HG03469 (cell line): ENCODE data around the gene RDH13.
"Not testable (repeated sequence)": the region's sequence is repeated elsewhere in the genome, so short reads cannot be mapped to it uniquely, and the experiment has no call there.

Experiments used
- ATAC-seq: cut with Tn5 transposase; IDR thresholded peaks from one replicate; pipeline ENCODE4 v1.9.1; 2021; ENCODE audit warnings: mild to moderate bottlenecking, moderate library complexity, moderate number of reproducible peaks; ENCODE audit not compliant: unreplicated experiment

The RDH13 gene

GRCh38 chr19:55048446-55048845 lies 14.5 kb downstream of the RDH13 start:
- no peak for ATAC-seq

- no peak for ATAC-seq
Observed at GRCh38 chr19:55047951-55048350, 15.0 kb downstream of the RDH13 start.

GRCh38 chr19:55046975-55047622 lies 15.8 kb downstream of the RDH13 start:
- no peak for ATAC-seq

DNA sequence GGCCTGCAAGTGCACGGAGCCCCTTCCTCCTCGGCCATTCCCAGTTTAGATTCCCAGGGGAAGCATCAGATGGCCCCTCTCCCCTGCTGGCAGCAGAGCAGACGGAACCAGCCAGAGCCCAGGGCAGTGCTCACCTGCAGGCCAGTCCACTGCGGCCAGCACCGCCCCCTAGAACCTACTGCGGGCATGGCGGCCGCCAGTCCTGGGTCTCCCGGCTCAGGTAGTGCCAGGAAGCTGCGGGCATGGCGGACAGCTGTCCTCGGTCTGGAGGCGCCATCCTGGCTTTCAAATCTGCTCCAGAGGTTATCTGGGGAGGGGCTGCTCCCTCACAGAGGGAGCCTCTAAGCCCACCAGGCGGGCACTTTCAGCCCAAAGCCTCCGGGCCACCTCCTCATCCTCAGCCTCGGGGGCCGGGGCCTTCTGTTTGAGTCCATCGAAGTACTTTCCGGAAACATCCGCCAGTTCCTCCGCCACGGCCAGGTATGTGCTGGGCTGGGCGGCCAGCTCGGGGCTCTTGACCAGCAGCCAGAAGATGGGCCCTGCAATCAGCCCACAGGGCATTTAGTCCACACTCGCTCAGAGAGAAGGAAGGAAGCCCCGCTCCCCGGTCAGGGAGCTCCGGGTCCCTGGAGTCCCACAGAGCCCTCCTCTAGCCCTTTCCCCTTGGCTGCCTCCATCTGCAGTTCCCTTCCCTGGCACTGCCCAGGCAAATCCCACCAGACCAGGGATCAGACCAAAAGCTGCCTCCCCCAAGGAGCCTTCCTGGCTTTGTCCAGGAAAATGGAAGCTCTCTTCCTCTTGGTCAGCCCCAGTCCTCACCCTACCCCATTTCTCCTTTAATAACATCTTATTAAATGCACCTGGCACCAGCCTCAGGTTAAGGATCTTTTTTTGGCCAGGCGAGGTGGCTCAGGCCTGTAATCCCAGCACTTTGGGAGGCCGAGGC lies 17.9 kb downstream of the RDH13 start:
- ATAC-seq: no peak

- no peak for ATAC-seq
Observed at GRCh38 chr19:55044286-55044685, 18.7 kb downstream of the RDH13 start.

GRCh38 chr19:55042688-55043087 lies 20.3 kb downstream of the RDH13 start:
- no peak for ATAC-seq

DNA sequence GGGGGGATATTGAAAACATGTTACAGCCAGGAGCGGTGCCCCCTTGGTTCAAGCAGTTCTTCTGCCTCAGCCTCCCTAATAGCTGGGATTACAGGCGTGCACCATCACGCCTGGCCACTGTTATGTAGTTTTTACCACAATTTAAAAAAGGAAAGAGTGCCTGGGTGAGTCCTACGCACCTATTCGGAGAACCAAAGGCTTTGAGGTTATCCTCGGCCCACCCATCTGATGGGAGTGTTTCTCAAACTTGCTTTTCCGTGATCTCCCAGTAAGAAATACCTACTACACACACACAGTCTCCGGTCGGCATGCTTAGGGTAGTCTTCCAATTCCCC lies 20.6 kb downstream of the RDH13 start:
- no peak for ATAC-seq

DNA sequence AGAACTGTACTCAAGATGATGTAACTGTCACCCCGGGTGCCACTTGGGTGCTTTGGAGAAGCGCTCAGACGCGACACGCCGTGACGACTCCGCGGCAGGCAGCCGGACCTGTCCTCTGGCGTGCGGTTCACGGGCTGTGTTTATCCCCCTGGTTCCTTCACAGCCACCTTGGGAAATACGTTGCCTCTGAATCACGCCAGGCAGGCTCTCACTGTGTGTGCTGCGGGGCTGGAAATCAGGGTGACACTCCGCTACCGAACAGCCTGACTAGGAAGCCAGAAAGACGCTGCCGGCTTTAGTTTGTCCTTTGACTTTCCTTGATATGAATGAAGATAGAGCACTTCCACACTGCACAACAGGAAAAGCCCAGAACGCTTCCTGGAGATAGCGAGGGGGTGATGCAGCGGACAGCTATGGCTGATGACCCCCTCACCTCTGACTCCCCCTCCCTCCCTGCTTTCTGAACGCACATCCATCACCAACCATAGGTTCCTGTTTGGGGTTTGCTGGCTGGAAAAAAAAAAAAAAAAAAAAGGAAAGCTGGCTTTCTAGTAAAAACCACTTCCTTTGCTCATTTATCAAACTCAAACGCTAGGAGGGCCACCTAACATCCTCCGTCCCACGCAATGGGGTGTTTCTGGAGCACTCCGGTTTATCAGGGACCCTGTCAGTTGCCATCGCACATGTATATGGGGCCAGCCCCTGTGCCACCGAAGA lies 21.2 kb downstream of the RDH13 start:
- ATAC-seq: no peak

- ATAC-seq: no peak
Observed at GRCh38 chr19:55041244-55041626, 21.7 kb downstream of the RDH13 start.

GRCh38 chr19:55040654-55041053 lies 22.3 kb downstream of the RDH13 start:
- not testable (repeated sequence) for ATAC-seq

DNA sequence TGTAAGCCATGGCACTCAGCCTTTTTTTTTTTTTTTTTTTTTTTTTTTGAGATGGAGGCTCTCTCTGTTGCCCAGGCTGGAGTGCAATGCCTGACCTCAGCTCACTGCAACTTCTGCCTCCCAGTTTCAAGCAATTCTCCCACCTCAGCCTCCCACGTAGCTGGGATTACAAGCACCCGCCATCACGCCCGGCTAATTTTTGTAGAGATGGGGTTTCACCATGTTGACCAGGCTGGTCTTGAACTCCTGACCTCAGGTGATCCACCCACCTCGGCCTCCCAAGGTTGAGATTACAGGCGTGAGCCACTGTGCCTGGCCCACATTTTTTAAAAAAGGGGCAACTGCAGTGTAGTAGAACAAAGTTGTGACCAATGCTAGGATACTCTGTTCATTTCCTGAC lies 25.3 kb downstream of the RDH13 start:
- ATAC-seq: not testable (repeated sequence)

GRCh38 chr19:55036058-55036457 lies 26.9 kb downstream of the RDH13 start:
- no peak for ATAC-seq

DNA sequence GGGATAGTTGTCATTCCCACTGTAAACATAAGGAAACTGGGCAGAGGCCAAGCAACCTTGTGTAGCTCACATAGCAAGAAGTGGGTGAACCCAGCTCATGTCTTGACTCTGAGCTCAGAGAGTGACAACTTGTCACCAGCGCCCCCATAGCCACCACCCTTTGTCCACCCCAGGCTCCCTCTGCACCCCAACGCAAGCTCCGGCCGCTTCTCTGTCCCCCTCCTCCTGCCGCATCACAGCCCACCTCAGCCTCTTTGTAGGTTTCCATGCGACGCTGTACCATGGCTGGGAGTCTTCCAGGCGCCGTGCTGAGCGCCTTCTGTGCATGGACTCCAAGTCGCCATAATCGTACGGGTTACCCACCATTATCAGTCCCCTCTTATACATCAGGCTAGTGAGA lies 28.2 kb downstream of the RDH13 start:
- no peak for ATAC-seq

DNA sequence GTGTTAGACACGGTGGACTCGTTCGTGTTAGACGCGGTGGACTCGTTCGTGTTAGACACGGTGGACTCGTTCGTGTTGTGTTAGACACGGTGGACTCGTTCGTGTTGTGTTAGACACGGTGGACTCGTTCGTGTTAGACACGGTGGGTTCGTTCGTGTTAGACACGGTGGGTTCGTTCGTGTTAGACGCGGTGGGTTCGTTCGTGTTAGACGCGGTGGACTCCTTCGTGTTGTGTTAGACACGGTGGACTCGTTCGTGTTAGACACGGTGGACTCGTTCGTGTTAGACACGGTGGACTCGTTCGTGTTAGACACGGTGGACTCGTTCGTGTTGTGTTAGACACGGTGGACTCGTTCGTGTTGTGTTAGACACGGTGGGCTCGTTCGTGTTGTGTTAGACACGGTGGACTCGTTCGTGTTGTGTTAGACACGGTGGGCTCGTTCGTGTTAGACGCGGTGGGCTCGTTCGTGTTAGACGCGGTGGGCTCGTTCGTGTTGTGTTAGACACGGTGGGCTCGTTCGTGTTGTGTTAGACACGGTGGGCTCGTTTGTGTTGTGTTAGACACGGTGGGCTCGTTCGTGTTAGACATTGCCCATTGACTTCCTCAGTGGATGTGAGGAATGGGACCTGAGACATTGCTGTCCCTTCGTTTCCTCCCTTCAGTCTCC lies 29.8 kb downstream of the RDH13 start:
- not testable (repeated sequence) for ATAC-seq

DNA sequence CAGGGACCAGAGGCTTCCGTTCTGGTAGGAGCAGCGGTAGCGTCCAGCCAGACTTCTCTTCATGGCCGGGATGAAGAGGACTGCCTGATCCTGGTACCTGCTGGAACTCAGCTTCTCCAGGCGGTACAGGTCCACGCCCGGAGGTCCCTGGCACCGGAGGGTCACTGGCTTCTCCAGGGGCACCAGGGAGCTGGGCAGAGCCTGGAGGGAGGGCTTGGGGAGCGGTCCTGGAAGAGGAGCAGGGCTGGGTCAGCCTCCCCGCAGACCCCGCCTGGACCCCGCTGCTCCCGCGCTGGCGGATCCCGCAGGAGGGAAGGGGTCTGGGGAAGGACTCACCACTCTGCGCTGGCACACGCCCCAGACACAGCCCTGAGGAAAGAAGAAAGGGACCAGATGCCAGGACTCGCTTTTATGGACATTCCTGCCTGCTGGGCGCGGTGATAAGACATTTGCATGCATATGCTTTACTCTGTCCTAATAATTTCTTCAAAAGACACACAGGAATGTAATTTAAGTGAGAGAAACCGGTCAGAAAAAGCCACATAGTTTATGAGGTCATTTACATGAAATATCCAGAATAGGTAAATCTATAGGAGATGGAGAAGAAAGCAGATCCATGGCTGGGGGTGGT lies 30.7 kb downstream of the RDH13 start:
- no peak for ATAC-seq

- no peak for ATAC-seq
Observed at GRCh38 chr19:55031178-55031577, 31.8 kb downstream of the RDH13 start.

GRCh38 chr19:55028757-55029156 lies 34.2 kb downstream of the RDH13 start:
- no peak for ATAC-seq

GRCh38 chr19:55027472-55028337 lies 35.2 kb downstream of the RDH13 start:
- ATAC-seq: no peak

- not testable (repeated sequence) for ATAC-seq
Observed at GRCh38 chr19:55027140-55027471, 35.8 kb downstream of the RDH13 start.

DNA sequence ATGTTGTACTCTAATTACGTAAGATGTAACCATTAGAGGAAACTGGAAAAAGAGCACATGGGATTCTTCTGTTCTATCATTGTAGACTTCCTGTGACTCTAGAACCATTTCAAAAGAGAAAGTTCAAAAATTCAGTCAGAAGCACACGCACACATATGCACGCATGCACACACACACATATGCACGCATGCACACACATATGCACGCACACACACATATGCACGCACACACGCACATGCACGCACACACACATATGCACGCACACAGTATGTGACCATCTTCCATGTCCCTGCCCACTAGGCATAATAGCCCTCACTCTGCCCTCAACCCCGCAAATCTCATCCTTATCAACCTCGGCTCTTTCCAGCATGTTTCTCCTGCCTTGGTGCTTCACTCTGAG lies 38.8 kb downstream of the RDH13 start:
- no peak for ATAC-seq
